Cardiac fibroblast (primary cell): ENCODE results near the gene TBX3.
A peak's percentile ranks its signal among the peaks of the same experiment; 100 is the strongest.

ENCODE experiments used
- DNase-seq, 2 donors: peaks; one replicate each; pipeline versions ENCODE4 v3.0.0 to v3.0.0-alpha.2; 2010; ENCODE audit warnings: low read depth in 2 of 2
- H3K4me3 ChIP-seq, 2 donors: replicated peaks in 1 of 2; 1 replicate in 1 of 2; 2 replicates in 1 of 2; pipeline ENCODE4 v1.5.1; 2011; ENCODE audit warnings: low read depth in 2 of 2, low read length in 2 of 2, mild to moderate bottlenecking in 2 of 2, moderate library complexity in 1 of 2
- CTCF ChIP-seq: IDR thresholded peaks from one replicate; pipeline ENCODE4 v1.5.1; 2011; ENCODE audit warnings: low read depth, mild to moderate bottlenecking, low read length, inconsistent platforms

Gene TBX3

GRCh38 chr12:114687802-114688201 is 3.8 kb upstream of the TBX3 start:
- H3K4me3 ChIP-seq: no peak overlapping the region
- no peak for DNase-seq
- TF ChIP-seq CTCF: no peak

GRCh38 chr12:114686773-114687500 is 3.0 kb upstream of the TBX3 start:
- no peak for DNase-seq
- TF ChIP-seq CTCF: no peak
- no peak overlapping the region for H3K4me3 ChIP-seq

GRCh38 chr12:114686426-114686772 is 2.4 kb upstream of the TBX3 start:
- no peak for DNase-seq
- no peak for TF ChIP-seq CTCF
- H3K4me3 ChIP-seq: no peak overlapping the region

- no peak for TF ChIP-seq CTCF
- DNase-seq: no peak
- no peak overlapping the region for H3K4me3 ChIP-seq
Observed at GRCh38 chr12:114685869-114686268, 1.9 kb upstream of the TBX3 start.

GRCh38 chr12:114685320-114685781 is 1.4 kb upstream of the TBX3 start:
- DNase-seq: no peak
- H3K4me3 ChIP-seq: peak overlapping the region; percentile 70 to 85
- TF ChIP-seq CTCF: no peak

- H3K4me3 ChIP-seq: peak overlapping the region; percentile 70 to 85
- DNase-seq: no peak
- TF ChIP-seq CTCF: no peak
Observed at GRCh38 chr12:114684870-114685273, 897 bp upstream of the TBX3 start.

- no peak for DNase-seq
- TF ChIP-seq CTCF: no peak
- peak overlapping the region; percentile 70 to 85 for H3K4me3 ChIP-seq
Observed at GRCh38 chr12:114683709-114684097, 272 bp downstream of the TBX3 start.
